Renal cortex interstitium (tissue), 11 donors: ENCODE measurements around the gene MECR. TPM values are rescaled to one million over a fixed set of nuclear protein-coding genes. Genes with fewer than 3 reads are reported as not detected.

ENCODE experiments used
- DNase-seq, 11 donors: peaks; one replicate each; pipeline ENCODE4 v3.0.0-alpha.2; 2013; ENCODE audit warnings: low read depth in 9 of 11, low spot score in 4 of 11; ENCODE audit errors: extremely low read depth in 1 of 11
- polyA plus RNA-seq, 3 donors: library from polyadenylated mRNA; unstranded; fragments of 120-200 nt; gene quantifications; one replicate each; pipeline ENCODE4 v1.2.1, GENCODE V29; 2013; ENCODE audit not compliant: insufficient read length in 3 of 3

MECR gene
- polyA plus RNA-seq, 3 donors = 28.1 to 37.0 (median 33.2) TPM

DNA sequence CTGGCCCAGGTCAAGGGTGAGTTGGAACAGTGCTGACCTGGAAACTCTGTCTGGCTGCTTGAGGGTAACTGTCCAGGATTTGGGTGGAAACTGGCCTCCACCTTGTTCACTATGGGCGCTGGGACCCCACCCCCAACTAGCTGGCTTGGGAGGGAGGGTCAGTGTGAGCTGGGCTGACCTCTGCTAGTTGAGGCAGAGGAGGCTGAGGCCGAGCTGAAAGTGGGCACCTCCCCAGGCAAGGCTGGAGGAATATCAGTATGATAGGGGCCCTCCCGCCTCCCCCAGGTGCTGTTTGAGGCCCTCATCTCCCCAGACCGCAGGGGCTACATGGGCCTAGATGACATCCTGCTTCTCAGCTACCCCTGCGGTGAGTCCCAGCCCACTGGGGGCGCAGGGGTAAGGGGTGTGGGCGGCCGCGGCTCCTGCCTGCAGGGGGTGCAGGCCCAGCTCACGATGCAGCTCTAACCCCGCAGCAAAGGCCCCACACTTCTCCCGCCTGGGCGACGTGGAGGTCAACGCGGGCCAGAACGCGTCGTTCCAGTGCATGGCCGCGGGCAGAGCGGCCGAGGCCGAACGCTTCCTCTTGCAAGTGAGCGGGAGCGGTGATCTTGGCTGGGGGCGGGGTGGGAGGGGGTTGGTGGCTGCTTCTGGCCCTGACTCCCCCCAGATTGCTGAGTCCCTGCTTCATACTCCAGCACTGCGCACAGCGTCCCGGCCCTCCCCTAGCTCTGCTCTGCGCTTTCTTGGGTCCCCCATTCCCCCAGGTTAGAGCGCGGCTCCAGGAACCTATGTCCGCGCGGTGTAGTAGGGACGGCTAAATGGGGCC is 28.5 kb upstream of the MECR start:
- no peak for DNase-seq

DNA sequence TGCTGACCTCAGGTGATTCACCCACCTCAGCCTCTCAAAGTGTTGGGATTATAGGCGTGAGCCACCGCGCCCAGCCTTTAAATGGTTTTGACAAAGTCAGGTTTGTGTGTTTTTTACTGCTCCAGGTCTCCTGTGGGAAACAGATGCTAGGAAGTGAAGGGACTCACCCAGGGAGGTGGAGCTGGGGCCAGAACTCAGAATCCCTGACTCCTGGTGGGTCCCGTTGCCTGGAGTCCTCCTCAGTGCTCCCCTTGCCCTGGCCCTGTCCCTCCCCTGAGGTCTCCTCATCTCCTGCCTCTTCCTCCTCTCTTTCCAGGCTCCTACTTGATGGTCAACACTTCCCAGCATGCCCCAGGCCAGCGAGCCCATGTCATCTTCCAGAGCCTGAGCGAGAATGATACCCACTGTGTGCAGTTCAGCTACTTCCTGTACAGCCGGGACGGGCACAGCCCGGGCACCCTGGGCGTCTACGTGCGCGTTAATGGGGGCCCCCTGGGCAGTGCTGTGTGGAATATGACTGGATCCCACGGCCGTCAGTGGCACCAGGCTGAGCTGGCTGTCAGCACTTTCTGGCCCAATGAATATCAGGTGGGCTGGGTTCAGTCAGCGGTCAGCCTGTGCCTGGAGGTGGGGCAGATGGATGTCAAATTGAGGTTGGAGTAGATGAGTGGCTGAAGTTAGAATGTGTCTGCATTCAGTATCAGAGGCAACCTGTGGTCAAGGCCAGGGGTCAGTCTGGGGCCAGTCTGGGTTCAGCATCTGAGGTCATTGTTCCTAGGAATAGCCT is 27.6 kb upstream of the MECR start:
- no peak for DNase-seq

DNA sequence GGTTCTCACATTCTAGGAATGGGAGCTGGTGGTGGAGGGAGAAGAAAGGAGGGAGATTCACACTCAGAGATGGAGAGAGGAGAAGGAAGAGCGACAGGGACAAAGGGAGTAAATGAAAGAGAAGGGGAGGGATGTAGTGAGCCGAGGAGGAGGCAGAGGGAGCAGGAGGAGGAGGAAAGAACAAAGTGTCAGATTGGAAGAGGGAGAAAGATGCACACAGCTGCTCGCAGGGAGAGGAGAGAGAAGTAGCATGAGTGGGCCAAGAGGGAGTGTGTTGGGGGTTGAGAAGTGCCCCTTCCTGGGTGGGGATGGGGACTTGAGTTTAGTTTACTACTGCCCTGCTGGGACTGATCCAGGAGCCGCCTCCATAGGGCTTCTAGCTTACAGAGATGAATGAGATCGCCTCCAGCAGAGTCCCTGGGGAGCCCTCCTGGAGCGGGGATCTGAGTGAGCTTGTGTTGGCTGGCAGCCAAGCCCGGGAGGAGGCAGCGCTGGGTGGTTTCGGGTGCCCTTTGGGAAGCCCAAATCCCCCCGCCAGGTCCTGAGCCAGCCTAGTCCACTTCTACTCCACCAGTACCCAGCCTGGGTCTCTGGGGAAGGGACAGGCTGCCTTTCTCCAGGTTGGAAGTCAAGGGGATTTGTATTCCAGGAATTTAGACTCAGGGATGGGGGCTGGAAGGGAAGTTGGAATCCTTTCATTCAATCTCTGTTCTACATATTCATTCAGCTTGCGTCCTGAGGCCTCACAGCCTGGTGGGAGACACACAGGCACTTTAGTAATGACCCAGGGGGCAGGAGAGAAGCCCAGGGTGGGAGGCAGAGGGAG is 26.5 kb upstream of the MECR start:
- no peak for DNase-seq

GRCh38 chr1:29256394-29256793 is 25.7 kb upstream of the MECR start:
- no peak for DNase-seq

GRCh38 chr1:29255134-29255666 is 24.5 kb upstream of the MECR start:
- DNase-seq = no peak

GRCh38 chr1:29254346-29254745 is 23.6 kb upstream of the MECR start:
- no peak for DNase-seq

GRCh38 chr1:29253180-29253579 is 22.4 kb upstream of the MECR start:
- no peak for DNase-seq

GRCh38 chr1:29251164-29252124 is 20.7 kb upstream of the MECR start:
- DNase-seq = no peak

DNA sequence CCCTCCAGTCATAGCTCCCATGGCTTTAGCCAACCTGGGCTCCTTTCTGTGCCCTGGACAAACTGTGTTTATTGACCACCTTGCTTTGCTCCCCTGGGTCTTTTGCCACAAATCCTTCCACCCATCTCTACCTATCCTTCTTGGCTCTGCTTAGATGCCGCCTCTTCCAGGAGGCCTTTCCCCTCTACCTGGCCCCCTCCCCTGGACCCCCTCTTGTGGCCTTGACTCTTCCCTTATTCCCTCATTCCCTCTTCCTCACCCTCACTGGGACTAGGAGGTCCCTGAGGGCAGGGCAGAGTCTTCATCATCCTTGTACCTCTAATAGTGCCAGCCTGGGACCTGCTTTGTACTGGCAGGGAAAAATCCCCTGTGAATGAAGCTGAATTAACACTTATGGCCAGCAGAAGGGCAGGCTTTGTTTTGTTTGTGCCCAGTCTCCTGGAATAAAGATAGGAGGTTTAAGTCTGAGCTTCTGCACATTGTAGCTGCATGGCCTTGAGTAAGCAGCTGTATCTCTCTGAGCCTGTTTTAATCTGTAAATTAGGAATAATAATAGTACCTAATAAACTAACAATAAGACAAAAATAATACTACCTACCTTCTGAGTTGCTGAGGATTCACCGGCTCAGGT is 19.3 kb upstream of the MECR start:
- DNase-seq = no peak

GRCh38 chr1:29249170-29249691 is 18.5 kb upstream of the MECR start:
- peak in 1 of 11 donors; percentile 51 for DNase-seq

DNA sequence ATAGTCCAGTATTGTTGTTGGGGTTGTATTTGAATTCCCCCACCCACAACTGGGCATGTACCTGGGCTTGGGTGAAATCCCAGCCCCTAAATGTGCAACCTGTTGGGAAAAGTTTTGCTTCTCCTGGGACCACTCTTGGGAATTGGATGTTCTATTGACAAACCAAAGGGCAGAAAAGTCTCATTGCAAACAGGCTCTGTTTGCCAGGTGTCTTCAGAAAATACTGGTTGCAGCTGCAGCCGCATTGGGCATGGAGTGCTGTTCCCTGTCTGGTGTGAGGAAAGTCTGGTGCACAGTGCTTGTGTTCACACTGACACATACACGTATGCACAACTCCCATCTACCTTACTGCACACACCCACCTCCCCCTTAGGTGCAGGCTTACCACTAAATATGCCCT is 17.7 kb upstream of the MECR start:
- DNase-seq = no peak

GRCh38 chr1:29247571-29248273 is 17.0 kb upstream of the MECR start:
- no peak for DNase-seq

GRCh38 chr1:29247044-29247443 is 16.3 kb upstream of the MECR start:
- DNase-seq = no peak

GRCh38 chr1:29245876-29246275 is 15.1 kb upstream of the MECR start:
- DNase-seq = no peak

DNA sequence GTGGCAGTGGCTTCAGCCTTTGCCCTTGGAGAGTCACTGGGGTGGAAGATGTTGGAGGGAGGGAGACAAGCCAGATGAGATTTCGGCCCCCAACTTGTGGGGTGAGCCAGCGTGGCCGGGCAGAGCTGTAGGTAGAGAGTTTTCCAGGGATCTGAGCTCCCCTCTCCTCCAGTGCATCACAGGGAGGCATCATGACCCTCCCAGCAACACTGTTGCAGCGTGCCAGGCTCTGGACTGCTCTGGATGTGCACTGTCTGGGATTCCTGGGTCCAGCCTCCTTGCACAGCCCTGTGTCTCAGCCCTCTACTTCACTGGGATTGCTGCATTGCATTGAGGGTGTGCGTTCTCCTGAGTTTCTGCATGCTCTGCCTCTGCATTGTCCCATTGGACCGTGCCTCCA is 14.5 kb upstream of the MECR start:
- no peak for DNase-seq

GRCh38 chr1:29243871-29244200 is 13.1 kb upstream of the MECR start:
- no peak for DNase-seq
